ENCODE measurements around the gene WDFY1.

DNA sequence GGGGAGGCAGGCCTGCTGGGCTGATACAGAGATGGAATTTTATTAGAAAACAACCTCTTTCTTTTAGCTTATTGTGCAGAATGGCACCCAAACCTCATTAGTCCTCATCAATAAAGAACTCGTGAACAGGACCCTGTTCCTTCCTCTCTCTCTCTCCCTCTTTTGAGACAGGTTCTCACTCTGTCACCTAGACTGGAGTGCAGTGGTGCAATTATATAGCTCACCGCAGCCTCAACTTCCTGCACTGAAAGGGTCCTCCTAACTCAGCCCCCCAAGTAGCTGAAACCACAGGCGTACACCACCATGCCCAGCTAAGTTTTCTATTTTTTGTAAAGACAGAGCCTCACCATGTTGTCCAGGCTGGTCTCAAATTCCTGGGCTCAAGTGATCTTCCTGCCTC is 86.1 kb downstream of the WDFY1 start:
- TF ChIP-seq, protein P1, sequence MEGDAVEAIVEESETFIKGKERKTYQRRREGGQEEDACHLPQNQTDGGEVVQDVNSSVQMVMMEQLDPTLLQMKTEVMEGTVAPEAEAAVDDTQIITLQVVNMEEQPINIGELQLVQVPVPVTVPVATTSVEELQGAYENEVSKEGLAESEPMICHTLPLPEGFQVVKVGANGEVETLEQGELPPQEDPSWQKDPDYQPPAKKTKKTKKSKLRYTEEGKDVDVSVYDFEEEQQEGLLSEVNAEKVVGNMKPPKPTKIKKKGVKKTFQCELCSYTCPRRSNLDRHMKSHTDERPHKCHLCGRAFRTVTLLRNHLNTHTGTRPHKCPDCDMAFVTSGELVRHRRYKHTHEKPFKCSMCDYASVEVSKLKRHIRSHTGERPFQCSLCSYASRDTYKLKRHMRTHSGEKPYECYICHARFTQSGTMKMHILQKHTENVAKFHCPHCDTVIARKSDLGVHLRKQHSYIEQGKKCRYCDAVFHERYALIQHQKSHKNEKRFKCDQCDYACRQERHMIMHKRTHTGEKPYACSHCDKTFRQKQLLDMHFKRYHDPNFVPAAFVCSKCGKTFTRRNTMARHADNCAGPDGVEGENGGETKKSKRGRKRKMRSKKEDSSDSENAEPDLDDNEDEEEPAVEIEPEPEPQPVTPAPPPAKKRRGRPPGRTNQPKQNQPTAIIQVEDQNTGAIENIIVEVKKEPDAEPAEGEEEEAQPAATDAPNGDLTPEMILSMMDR (IDR thresholded peaks at IDR 0.05; ENCODE audit: insufficient read depth, low read depth, low read length) = no peak
- TF ChIP-seq EZH2 (IDR thresholded peaks at IDR 0.05; ENCODE audit: insufficient read depth, low read length) = no peak

Measured in astrocyte (in vitro differentiated cells and primary cell).